ENCODE data around the gene FOXR2. TPM values are rescaled to one million over a fixed set of nuclear protein-coding genes. Genes with fewer than 3 reads are reported as not detected.

Gene FOXR2
- total RNA-seq, 2 experiments from 2014 or later: not detected

- Mint-ChIP-seq H3K36me3 (ENCODE audit: low read depth) (no peaks in the 10 kb centered on the region), H3K4me3 (no peak overlapping the region), H3K4me1 (ENCODE audit: low read depth) (no peaks in the 10 kb centered on the region), H3K27ac (no peak overlapping the region), H3K27me3 (ENCODE audit: low read depth) (no peaks in the 10 kb centered on the region), H3K9me3 (peaks cover 8% of the 10 kb centered on the region)
- intact Hi-C loops (cut with micrococcal nuclease): no loop called here
- CTCF ChIA-PET: no interaction called here
- no peak for DNase-seq
Observed at GRCh38 chrX:55668084-55668483, 44.9 kb downstream of the FOXR2 start.

Other genes starting within 250 kb of the FOXR2 start
- 10 to 100 TPM; 17.4 to 17.8 TPM for gene MAGEH1, start 171.3 kb upstream of the FOXR2 start, total RNA-seq
- gene USP51, start 133.6 kb upstream of the FOXR2 start, total RNA-seq: 1 to 10 TPM; 1.0 to 1.1 TPM
- gene RRAGB, start 94.3 kb downstream of the FOXR2 start, total RNA-seq: 1 to 10 TPM; 3.4 to 4.0 TPM